Liver (tissue), 9 donors: ENCODE measurements around the gene DPYD. TPM values are rescaled to one million over a fixed set of nuclear protein-coding genes. Genes with fewer than 3 reads are reported as not detected.

Source experiments
- DNase-seq: peaks from one replicate; pipeline ENCODE4 v3.0.0-alpha.2; 2017; ENCODE audit warnings: low spot score
- H3K27ac ChIP-seq, 2 donors: one replicate each; pipeline ENCODE4 v1.7.0; 2013; ENCODE audit warnings: inconsistent platforms in 2 of 2, low read length in 2 of 2, control low read depth in 1 of 2, low read depth in 1 of 2, mild to moderate bottlenecking in 1 of 2
- H3K27me3 ChIP-seq, 4 donors: one replicate each; pipeline versions ENCODE4 v1.6.1 to v1.7.0; 2013; ENCODE audit warnings: low read length in 3 of 4, inconsistent platforms in 1 of 4, mild to moderate bottlenecking in 1 of 4, moderate library complexity in 1 of 4; ENCODE audit not compliant: control insufficient read depth in 4 of 4, insufficient read depth in 4 of 4
- H3K36me3 ChIP-seq, 4 donors: one replicate each; pipeline versions ENCODE4 v1.6.1 to v1.7.0; 2013; ENCODE audit warnings: low read length in 3 of 4, mild to moderate bottlenecking in 3 of 4, low read depth in 1 of 4, moderate library complexity in 1 of 4; ENCODE audit not compliant: control insufficient read depth in 4 of 4, insufficient read depth in 3 of 4
- H3K4me1 ChIP-seq, 4 donors: one replicate each; pipeline versions ENCODE4 v1.6.1 to v1.7.0; 2013; ENCODE audit warnings: low read length in 3 of 4, mild to moderate bottlenecking in 3 of 4, moderate library complexity in 1 of 4; ENCODE audit not compliant: control insufficient read depth in 4 of 4, insufficient read depth in 4 of 4
- H3K4me3 ChIP-seq, 3 donors: one replicate each; pipeline versions ENCODE4 v1.6.1 to v1.7.0; 2013; ENCODE audit warnings: low read length in 3 of 3, control low read depth in 1 of 3, low read depth in 1 of 3, mild to moderate bottlenecking in 1 of 3
- H3K9ac ChIP-seq, 2 donors: one replicate each; pipeline ENCODE4 v1.7.0; 2013; ENCODE audit warnings: low read length in 2 of 2, mild to moderate bottlenecking in 2 of 2, moderate library complexity in 2 of 2, control low read depth in 1 of 2, low read depth in 1 of 2
- H3K9me3 ChIP-seq, 4 donors: one replicate each; pipeline versions ENCODE4 v1.6.1 to v1.7.0; 2013; ENCODE audit warnings: low read length in 3 of 4; ENCODE audit not compliant: control insufficient read depth in 4 of 4
- EGR1 ChIP-seq, 2 donors: IDR thresholded peaks; 2 replicates each; pipeline ENCODE4 v1.6.1; 2016 to 2018; ENCODE audit warnings: antibody characterized with exemption in 2 of 2, low read depth in 2 of 2
- FOXA1 ChIP-seq: IDR thresholded peaks from 2 replicates; pipeline ENCODE4 v1.6.1; 2016; ENCODE audit warnings: antibody characterized with exemption
- FOXA2 ChIP-seq: IDR thresholded peaks from 2 replicates; pipeline ENCODE4 v1.6.1; 2016; ENCODE audit warnings: antibody characterized with exemption
- GABPA ChIP-seq, 2 donors: IDR thresholded peaks in 1 of 2; conservative IDR thresholded peaks in 1 of 2; 2 replicates each; pipeline ENCODE4 v1.6.1; 2016; ENCODE audit warnings: antibody characterized with exemption in 2 of 2, mild to moderate bottlenecking in 1 of 2, moderate library complexity in 1 of 2
- HNF4A ChIP-seq, 2 donors: conservative IDR thresholded peaks; 2 replicates each; pipeline ENCODE4 v1.6.1; 2016; ENCODE audit warnings: antibody characterized with exemption in 2 of 2, mild to moderate bottlenecking in 2 of 2
- HNF4G ChIP-seq: IDR thresholded peaks from 2 replicates; pipeline ENCODE4 v1.6.1; 2016; ENCODE audit warnings: antibody characterized with exemption
- JUND ChIP-seq, 2 donors: IDR thresholded peaks; 2 replicates each; pipeline ENCODE4 v1.6.1; 2016; ENCODE audit warnings: antibody characterized with exemption in 2 of 2
- NR2F2 ChIP-seq: IDR thresholded peaks from 2 replicates; pipeline ENCODE4 v1.6.1; 2016; ENCODE audit warnings: antibody characterized with exemption
- RAD21 ChIP-seq, 2 donors: IDR thresholded peaks; 2 replicates each; pipeline ENCODE4 v1.6.1; 2016; ENCODE audit warnings: antibody characterized with exemption in 2 of 2, mild to moderate bottlenecking in 2 of 2
- RXRA ChIP-seq, 2 donors: IDR thresholded peaks; 2 replicates each; pipeline ENCODE4 v1.6.1; 2017 to 2018; ENCODE audit warnings: antibody characterized with exemption in 2 of 2, mild to moderate bottlenecking in 1 of 2
- SP1 ChIP-seq: IDR thresholded peaks from 2 replicates; pipeline ENCODE4 v1.6.1; 2018; ENCODE audit warnings: antibody characterized with exemption, mild to moderate bottlenecking
- TAF1 ChIP-seq: conservative IDR thresholded peaks from 2 replicates; pipeline ENCODE4 v1.6.1; 2016; ENCODE audit warnings: antibody characterized with exemption, mild to moderate bottlenecking
- YY1 ChIP-seq: IDR thresholded peaks from 2 replicates; pipeline ENCODE4 v1.6.1; 2016; ENCODE audit warnings: antibody characterized with exemption, mild to moderate bottlenecking
- WGBS: extraction: QIAGEN DNeasy Blood & Tissue Kit; methylation state at CpG from one replicate; pipeline ENCODE4 v1.1.7; 2013; 5-methylcytosine and 5-hydroxymethylcytosine counted together
- polyA plus RNA-seq, 2 donors: library from polyadenylated mRNA; stranded (reverse) in 1 of 2; unstranded in 1 of 2; fragments of 200-250 nt in 1 of 2; fragments of >200 nt in 1 of 2; fragmentation: Nextera tagmentation in 1 of 2; extraction: Ambion mirVana in 1 of 2; gene quantifications; one replicate each; pipeline versions ENCODE4 v1.2.1 to v1.2.3, GENCODE V29; 2013 to 2015
- total RNA-seq, 2 donors: library from RNA; depleted of rRNA; stranded (reverse); fragments of >200 nt; gene quantifications; one replicate each; pipeline ENCODE4 v1.2.3, GENCODE V29; 2014
- TF ChIP-seq, protein P1 (sequence below): IDR thresholded peaks from 2 replicates; pipeline ENCODE4 v1.6.1; 2016; ENCODE audit warnings: antibody characterized with exemption
- TF ChIP-seq, protein P2 (sequence below): IDR thresholded peaks from 2 replicates; pipeline ENCODE4 v1.6.1; 2016; ENCODE audit warnings: antibody characterized with exemption, mild to moderate bottlenecking
- TF ChIP-seq, protein P3 (sequence below): fragments of 150-350 bp; IDR thresholded peaks from 2 replicates; pipeline ENCODE4 v1.5.1; 2017; ENCODE audit warnings: improper control_type of control experiment, low read depth, low read length; ENCODE audit not compliant: missing input control
- TF ChIP-seq, protein P4 (sequence below): IDR thresholded peaks from 2 replicates; pipeline ENCODE4 v1.6.1; 2016; ENCODE audit warnings: antibody characterized with exemption
- TF ChIP-seq, protein P5 (sequence below): IDR thresholded peaks from 2 replicates; pipeline ENCODE4 v1.6.1; 2016; ENCODE audit warnings: antibody characterized with exemption
- donor health status: healthy.
- donor health status: healthy.
- donor health status: healthy.
- donor health status: healthy.
- donor health status: healthy.

Gene DPYD
- total and polyA plus RNA-seq, 4 donors = 16.2 to 142 (median 47.0) TPM

DNA sequence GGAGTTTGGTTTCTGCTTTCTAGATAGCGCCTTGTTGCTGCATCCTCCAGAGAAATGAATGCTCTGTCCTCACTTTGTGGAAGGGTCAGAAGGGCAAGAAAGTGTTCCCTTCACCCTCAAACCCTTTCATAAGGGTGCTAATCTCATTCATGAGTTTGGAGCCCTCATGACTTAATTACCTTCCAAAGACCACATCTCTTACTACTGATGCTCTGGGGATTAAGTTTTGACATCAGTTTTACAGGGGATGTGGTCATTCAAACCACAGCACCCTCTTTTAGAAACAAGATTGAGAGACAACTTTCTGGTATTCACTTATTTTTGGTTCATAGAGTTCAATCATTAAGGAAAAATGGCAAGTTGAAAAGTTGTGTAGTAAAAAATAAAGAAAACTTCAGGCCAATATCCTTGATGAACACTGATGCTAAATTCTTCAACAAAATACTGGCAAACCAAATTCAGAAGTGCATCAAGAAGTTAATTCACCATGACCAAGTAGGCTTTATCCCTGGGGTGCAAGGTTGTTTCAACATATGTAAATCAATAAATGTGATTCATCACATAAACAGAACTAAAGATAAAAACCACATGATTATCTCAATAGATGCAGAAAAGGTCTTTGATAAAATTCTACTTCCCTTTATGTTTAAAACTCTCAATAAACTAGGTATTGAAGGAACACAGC lies 757.1 kb downstream of the DPYD start:
- WGBS = 100% methylated on average over 1 of the region's 1 CpG
- H3K36me3 ChIP-seq = peaks cover 0 to 4% (median under 1%) of the 10 kb centered on the region in 4 donors
- H3K27ac ChIP-seq = no peak overlapping the region
- peaks cover 0 to 5% (median 3%) of the 10 kb centered on the region in 4 donors for H3K9me3 ChIP-seq
- no peak for DNase-seq
- no peaks in the 10 kb centered on the region for H3K4me1 ChIP-seq
- TF ChIP-seq FOXA2 (no peak), NR2F2 (no peak), FOXA1 (no peak), HNF4A (conservative IDR thresholded peaks at IDR 0.05) (no peak), RAD21 (IDR thresholded peaks at IDR 0.05) (no peak), GABPA (IDR thresholded peaks at IDR 0.05 in 1 of 2, conservative IDR thresholded peaks at IDR 0.05 in 1 of 2) (no peak), JUND (IDR thresholded peaks at IDR 0.05) (no peak), RXRA (IDR thresholded peaks at IDR 0.05) (no peak), HNF4G (no peak), SP1 (no peak), YY1 (no peak), EGR1 (IDR thresholded peaks at IDR 0.05; ENCODE audit: low read depth in 2 of 2) (no peak), TAF1 (no peak)
- TF ChIP-seq, protein P1, sequence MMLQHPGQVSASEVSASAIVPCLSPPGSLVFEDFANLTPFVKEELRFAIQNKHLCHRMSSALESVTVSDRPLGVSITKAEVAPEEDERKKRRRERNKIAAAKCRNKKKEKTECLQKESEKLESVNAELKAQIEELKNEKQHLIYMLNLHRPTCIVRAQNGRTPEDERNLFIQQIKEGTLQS = no peak
- TF ChIP-seq, protein P2, sequence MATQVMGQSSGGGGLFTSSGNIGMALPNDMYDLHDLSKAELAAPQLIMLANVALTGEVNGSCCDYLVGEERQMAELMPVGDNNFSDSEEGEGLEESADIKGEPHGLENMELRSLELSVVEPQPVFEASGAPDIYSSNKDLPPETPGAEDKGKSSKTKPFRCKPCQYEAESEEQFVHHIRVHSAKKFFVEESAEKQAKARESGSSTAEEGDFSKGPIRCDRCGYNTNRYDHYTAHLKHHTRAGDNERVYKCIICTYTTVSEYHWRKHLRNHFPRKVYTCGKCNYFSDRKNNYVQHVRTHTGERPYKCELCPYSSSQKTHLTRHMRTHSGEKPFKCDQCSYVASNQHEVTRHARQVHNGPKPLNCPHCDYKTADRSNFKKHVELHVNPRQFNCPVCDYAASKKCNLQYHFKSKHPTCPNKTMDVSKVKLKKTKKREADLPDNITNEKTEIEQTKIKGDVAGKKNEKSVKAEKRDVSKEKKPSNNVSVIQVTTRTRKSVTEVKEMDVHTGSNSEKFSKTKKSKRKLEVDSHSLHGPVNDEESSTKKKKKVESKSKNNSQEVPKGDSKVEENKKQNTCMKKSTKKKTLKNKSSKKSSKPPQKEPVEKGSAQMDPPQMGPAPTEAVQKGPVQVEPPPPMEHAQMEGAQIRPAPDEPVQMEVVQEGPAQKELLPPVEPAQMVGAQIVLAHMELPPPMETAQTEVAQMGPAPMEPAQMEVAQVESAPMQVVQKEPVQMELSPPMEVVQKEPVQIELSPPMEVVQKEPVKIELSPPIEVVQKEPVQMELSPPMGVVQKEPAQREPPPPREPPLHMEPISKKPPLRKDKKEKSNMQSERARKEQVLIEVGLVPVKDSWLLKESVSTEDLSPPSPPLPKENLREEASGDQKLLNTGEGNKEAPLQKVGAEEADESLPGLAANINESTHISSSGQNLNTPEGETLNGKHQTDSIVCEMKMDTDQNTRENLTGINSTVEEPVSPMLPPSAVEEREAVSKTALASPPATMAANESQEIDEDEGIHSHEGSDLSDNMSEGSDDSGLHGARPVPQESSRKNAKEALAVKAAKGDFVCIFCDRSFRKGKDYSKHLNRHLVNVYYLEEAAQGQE = no peak
- TF ChIP-seq, protein P3, sequence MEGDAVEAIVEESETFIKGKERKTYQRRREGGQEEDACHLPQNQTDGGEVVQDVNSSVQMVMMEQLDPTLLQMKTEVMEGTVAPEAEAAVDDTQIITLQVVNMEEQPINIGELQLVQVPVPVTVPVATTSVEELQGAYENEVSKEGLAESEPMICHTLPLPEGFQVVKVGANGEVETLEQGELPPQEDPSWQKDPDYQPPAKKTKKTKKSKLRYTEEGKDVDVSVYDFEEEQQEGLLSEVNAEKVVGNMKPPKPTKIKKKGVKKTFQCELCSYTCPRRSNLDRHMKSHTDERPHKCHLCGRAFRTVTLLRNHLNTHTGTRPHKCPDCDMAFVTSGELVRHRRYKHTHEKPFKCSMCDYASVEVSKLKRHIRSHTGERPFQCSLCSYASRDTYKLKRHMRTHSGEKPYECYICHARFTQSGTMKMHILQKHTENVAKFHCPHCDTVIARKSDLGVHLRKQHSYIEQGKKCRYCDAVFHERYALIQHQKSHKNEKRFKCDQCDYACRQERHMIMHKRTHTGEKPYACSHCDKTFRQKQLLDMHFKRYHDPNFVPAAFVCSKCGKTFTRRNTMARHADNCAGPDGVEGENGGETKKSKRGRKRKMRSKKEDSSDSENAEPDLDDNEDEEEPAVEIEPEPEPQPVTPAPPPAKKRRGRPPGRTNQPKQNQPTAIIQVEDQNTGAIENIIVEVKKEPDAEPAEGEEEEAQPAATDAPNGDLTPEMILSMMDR = no peak
- TF ChIP-seq, protein P4, sequence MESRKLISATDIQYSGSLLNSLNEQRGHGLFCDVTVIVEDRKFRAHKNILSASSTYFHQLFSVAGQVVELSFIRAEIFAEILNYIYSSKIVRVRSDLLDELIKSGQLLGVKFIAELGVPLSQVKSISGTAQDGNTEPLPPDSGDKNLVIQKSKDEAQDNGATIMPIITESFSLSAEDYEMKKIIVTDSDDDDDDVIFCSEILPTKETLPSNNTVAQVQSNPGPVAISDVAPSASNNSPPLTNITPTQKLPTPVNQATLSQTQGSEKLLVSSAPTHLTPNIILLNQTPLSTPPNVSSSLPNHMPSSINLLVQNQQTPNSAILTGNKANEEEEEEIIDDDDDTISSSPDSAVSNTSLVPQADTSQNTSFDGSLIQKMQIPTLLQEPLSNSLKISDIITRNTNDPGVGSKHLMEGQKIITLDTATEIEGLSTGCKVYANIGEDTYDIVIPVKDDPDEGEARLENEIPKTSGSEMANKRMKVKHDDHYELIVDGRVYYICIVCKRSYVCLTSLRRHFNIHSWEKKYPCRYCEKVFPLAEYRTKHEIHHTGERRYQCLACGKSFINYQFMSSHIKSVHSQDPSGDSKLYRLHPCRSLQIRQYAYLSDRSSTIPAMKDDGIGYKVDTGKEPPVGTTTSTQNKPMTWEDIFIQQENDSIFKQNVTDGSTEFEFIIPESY = no peak
- TF ChIP-seq, protein P5, sequence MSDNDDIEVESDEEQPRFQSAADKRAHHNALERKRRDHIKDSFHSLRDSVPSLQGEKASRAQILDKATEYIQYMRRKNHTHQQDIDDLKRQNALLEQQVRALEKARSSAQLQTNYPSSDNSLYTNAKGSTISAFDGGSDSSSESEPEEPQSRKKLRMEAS = no peak
- H3K9ac ChIP-seq = no peak overlapping the region
- no peaks in the 10 kb centered on the region for H3K27me3 ChIP-seq
- H3K4me3 ChIP-seq = no peak overlapping the region
